Panc1 (cell line): ENCODE results near the gene UBE2R2. TPM values are rescaled to one million over a fixed set of nuclear protein-coding genes. Genes with fewer than 3 reads are reported as not detected.

Source experiments
- ATAC-seq: fragments of 200-7000 bp; cut with Tn5 transposase; 2 replicates; pipeline ENCODE4 v1.9.1; 2020; ENCODE audit warnings: mild to moderate bottlenecking, moderate library complexity
- BruUV-seq: library from RNA; stranded (reverse); fragments of 400-500 nt; replicated peaks from 2 replicates; lab custom pipeline; 2021; lab: Mats Ljungman, UMichigan
- CTCF ChIA-PET: fragments of 300-600 bp; sonication (Branson Sonifier 250); formaldehyde crosslinking; loops from one replicate; lab custom pipeline; 2022; ENCODE audit warnings: antibody characterized with exemption; lab: Charles Lee
- POLR2A ChIA-PET: fragments of 300-600 bp; sonication (Branson Sonifier 250); formaldehyde crosslinking; loops from one replicate; lab custom pipeline; 2022; ENCODE audit warnings: antibody characterized with exemption; lab: Charles Lee
- DNase-seq: peaks from one replicate; pipeline ENCODE4 v3.0.0-alpha.2; 2010; ENCODE audit warnings: low read depth, low spot score
- H3K27ac ChIP-seq: 2 replicates; pipeline ENCODE4 v1.5.1; 2011; ENCODE audit warnings: mild to moderate bottlenecking, low read length, inconsistent platforms
- H3K27me3 ChIP-seq: fragments of 200-500 bp; sonication (Bioruptor generic); 2 replicates; pipeline ENCODE4 v1.6.0; 2014; ENCODE audit warnings: low read length, inconsistent platforms; ENCODE audit not compliant: control insufficient read depth, insufficient read depth
- H3K36me3 ChIP-seq: fragments of 200-500 bp; sonication (Bioruptor generic); 2 replicates; pipeline ENCODE4 v1.5.1; 2014; ENCODE audit warnings: inconsistent platforms, mild to moderate bottlenecking, low read length, moderate library complexity; ENCODE audit not compliant: control insufficient read depth, insufficient read depth
- H3K4me1 ChIP-seq: 2 replicates; pipeline ENCODE4 v1.5.1; 2011; ENCODE audit warnings: inconsistent platforms, mild to moderate bottlenecking, low read length, moderate library complexity; ENCODE audit not compliant: control insufficient read depth, insufficient read depth
- H3K4me3 ChIP-seq, 2 experiments: 2 replicates each; pipeline ENCODE4 v1.5.1; 2011 to 2012; ENCODE audit warnings: low read depth in 2 of 2, low read length in 2 of 2, mild to moderate bottlenecking in 2 of 2, inconsistent platforms in 1 of 2, moderate library complexity in 1 of 2
- H3K9me3 ChIP-seq: fragments of 200-500 bp; sonication (Bioruptor generic); 2 replicates; pipeline ENCODE4 v1.5.1; 2014; ENCODE audit warnings: low read depth, mild to moderate bottlenecking, inconsistent platforms, low read length, moderate library complexity; ENCODE audit not compliant: control insufficient read depth, insufficient read depth
- POLR2AphosphoS5 ChIP-seq: IDR thresholded peaks from 2 replicates; pipeline ENCODE4 v1.6.1; 2012; ENCODE audit warnings: mild to moderate bottlenecking, low read depth, low read length, moderate library complexity
- SIN3A ChIP-seq: IDR thresholded peaks from 2 replicates; pipeline ENCODE4 v1.6.1; 2012; ENCODE audit warnings: low read depth, mild to moderate bottlenecking, low read length, moderate library complexity, borderline replicate concordance; ENCODE audit not compliant: insufficient read depth
- TCF7L2 ChIP-seq: IDR thresholded peaks from 2 replicates; pipeline ENCODE4 v1.6.1; 2011; ENCODE audit warnings: mild to moderate bottlenecking, low read depth, low read length, inconsistent platforms
- in situ Hi-C: cut with HindIII; loops from 2 replicates; pipeline ENCODE4 v1.10.0; 2016; ENCODE audit warnings: low sequenced_read_pairs, low pct_unique_long_range_greater_than_20kb
- intact Hi-C: fragments of 100-400 bp; cut with micrococcal nuclease; formaldehyde crosslinking; loops from one replicate; pipeline ENCODE4 v1.10.0; 2022; ENCODE audit not compliant: unreplicated experiment
- total RNA-seq: library from RNA; stranded (reverse); gene quantifications from one replicate; pipeline ENCODE4 v1.2.1, GENCODE V29; 2021; ENCODE audit not compliant: unreplicated experiment
- TF ChIP-seq, protein P1 (sequence below), 2 experiments: IDR thresholded peaks; 2 replicates each; pipeline ENCODE4 v1.6.1; 2011 to 2012; ENCODE audit warnings: low read depth in 2 of 2, control low read depth in 1 of 2, low read length in 1 of 2, mild to moderate bottlenecking in 1 of 2, moderate library complexity in 1 of 2; ENCODE audit not compliant: insufficient read depth in 1 of 2
- TF ChIP-seq, protein P2 (sequence below): fragments of 450-650 bp; IDR thresholded peaks from 2 replicates; pipeline ENCODE4 v1.5.1; 2017; ENCODE audit warnings: mild to moderate bottlenecking

UBE2R2 gene
- total RNA-seq, 1 experiment from 2014 or later = 67.2 TPM

DNA sequence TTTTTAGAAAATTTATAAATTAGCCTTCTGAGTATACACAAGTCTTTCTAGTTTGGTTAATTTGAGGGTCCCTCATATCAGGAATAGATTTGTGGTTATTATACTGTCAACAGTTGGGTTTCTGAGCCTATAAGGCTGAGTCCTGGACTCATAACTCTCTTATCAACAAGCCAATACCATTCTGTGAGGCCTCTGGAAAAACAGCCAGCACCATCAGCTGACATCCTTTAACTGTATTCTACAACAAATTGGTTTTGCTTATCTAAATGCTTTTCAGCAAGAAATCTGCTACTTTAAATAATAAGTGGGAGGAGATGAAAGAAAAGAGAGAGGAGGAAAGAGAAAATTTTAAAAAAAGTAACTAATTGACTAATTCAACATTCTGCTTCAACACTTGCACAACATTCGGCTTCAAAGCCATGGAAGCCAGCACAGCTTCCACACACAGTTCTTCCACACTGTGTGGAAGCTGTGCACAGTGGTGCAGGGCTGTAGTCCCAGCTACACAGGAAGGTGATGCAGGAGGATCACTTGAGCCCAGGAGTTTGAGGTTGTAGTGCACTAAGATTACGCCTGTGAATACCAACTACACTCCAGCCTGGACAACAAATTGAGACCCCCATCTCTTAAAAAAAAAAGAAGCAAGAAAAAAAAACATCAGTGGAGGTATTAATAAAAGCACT, 147.3 kb downstream of the UBE2R2 start:
- no peak overlapping the region for H3K4me3 ChIP-seq
- no TSS peak for BruUV-seq
- in situ Hi-C loops (no loop called here), intact Hi-C loops (no loop called here)
- peak; percentile 53; the same call in 1 of the 2 replicates for ATAC-seq
- POLR2A ChIA-PET = no interaction called here
- TF ChIP-seq, protein P1, sequence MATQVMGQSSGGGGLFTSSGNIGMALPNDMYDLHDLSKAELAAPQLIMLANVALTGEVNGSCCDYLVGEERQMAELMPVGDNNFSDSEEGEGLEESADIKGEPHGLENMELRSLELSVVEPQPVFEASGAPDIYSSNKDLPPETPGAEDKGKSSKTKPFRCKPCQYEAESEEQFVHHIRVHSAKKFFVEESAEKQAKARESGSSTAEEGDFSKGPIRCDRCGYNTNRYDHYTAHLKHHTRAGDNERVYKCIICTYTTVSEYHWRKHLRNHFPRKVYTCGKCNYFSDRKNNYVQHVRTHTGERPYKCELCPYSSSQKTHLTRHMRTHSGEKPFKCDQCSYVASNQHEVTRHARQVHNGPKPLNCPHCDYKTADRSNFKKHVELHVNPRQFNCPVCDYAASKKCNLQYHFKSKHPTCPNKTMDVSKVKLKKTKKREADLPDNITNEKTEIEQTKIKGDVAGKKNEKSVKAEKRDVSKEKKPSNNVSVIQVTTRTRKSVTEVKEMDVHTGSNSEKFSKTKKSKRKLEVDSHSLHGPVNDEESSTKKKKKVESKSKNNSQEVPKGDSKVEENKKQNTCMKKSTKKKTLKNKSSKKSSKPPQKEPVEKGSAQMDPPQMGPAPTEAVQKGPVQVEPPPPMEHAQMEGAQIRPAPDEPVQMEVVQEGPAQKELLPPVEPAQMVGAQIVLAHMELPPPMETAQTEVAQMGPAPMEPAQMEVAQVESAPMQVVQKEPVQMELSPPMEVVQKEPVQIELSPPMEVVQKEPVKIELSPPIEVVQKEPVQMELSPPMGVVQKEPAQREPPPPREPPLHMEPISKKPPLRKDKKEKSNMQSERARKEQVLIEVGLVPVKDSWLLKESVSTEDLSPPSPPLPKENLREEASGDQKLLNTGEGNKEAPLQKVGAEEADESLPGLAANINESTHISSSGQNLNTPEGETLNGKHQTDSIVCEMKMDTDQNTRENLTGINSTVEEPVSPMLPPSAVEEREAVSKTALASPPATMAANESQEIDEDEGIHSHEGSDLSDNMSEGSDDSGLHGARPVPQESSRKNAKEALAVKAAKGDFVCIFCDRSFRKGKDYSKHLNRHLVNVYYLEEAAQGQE (IDR thresholded peaks at IDR 0.05; ENCODE audit: insufficient read depth in 1 of 2, low read depth in 2 of 2, low read length in 1 of 2) = no peak
- TF ChIP-seq TCF7L2 (no peak), POLR2AphosphoS5 (no peak), SIN3A (no peak)
- TF ChIP-seq, protein P2, sequence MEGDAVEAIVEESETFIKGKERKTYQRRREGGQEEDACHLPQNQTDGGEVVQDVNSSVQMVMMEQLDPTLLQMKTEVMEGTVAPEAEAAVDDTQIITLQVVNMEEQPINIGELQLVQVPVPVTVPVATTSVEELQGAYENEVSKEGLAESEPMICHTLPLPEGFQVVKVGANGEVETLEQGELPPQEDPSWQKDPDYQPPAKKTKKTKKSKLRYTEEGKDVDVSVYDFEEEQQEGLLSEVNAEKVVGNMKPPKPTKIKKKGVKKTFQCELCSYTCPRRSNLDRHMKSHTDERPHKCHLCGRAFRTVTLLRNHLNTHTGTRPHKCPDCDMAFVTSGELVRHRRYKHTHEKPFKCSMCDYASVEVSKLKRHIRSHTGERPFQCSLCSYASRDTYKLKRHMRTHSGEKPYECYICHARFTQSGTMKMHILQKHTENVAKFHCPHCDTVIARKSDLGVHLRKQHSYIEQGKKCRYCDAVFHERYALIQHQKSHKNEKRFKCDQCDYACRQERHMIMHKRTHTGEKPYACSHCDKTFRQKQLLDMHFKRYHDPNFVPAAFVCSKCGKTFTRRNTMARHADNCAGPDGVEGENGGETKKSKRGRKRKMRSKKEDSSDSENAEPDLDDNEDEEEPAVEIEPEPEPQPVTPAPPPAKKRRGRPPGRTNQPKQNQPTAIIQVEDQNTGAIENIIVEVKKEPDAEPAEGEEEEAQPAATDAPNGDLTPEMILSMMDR = no peak
- CTCF ChIA-PET = interaction anchor here (0.6 kb wide), 1 partner anchor 28 kb away, joined by 6 read pairs; no protein-coding TSS in a partner anchor
- H3K27ac ChIP-seq = no peak overlapping the region
- DNase-seq = no peak
- H3K4me1 ChIP-seq = 0 out of 2 replicates have a peak, but pooled peaks cover 3% of the 10 kb centered on the region
- no peaks in the 10 kb centered on the region for H3K27me3 ChIP-seq
- no peaks in the 10 kb centered on the region for H3K9me3 ChIP-seq
- H3K36me3 ChIP-seq = peaks cover 37% of the 10 kb centered on the region

Other genes starting within 250 kb of the UBE2R2 start
- 1.0 TPM for gene PRSS3, start 21.6 kb upstream of the UBE2R2 start, total RNA-seq
- gene UBAP2, start 231.7 kb downstream of the UBE2R2 start, total RNA-seq = 94.6 TPM